HepG2 (cell line): Measurements from ENCODE around the gene FBXO48. TPM values are rescaled to one million over a fixed set of nuclear protein-coding genes. Genes with fewer than 3 reads are reported as not detected.

Experiments used
- ATAC-seq: fragments of 200-7000 bp; cut with Tn5 transposase; 3 replicates; pipeline ENCODE4 v1.9.1; 2020; ENCODE audit warnings: mild to moderate bottlenecking, moderate library complexity
- BruUV-seq: library from RNA; stranded (reverse); fragments of 400-500 nt; replicated peaks from 2 replicates; lab custom pipeline; 2021; lab: Mats Ljungman, UMichigan
- CTCF ChIA-PET: fragments of 300-600 bp; formaldehyde crosslinking; extraction: SDS; loops from one replicate; lab custom pipeline; 2021; ENCODE audit warnings: low total read pairs, inconsistent platforms, low intra/inter-chr PET ratio; lab: Yijun Ruan, JAX
- POLR2A ChIA-PET: fragments of 350-600 bp; sonication (Branson Sonifier 250); formaldehyde crosslinking; loops from one replicate; lab custom pipeline; 2020; ENCODE audit warnings: antibody characterized with exemption, inconsistent platforms; lab: Yijun Ruan, JAX
- DNase-seq: peaks from one replicate; pipeline ENCODE4 v3.0.0-alpha.2; 2015; ENCODE audit warnings: low spot score
- FAIRE-seq: peaks from 3 replicates; lab custom pipeline; 2011; peaks lifted over from hg19 to GRCh38; lab: Jason Lieb, UNC
- H2AFZ ChIP-seq: one replicate; pipeline ENCODE4 v1.6.1; 2011; ENCODE audit warnings: low read length, inconsistent platforms
- H3K27ac ChIP-seq: fragments of 300-600 bp; 3 replicates; pipeline ENCODE4 v1.8.0; 2011; ENCODE audit warnings: mixed run types, mild to moderate bottlenecking, mixed read lengths, low read length, inconsistent platforms; ENCODE audit not compliant: insufficient read depth; ENCODE audit errors: extremely low read length
- H3K27me3 ChIP-seq, 2 experiments: fragments of 200-600 bp in 1 of 2; 2 replicates in 1 of 2; 3 replicates in 1 of 2; pipeline versions ENCODE4 v1.6.0 to v1.8.0; 2011; ENCODE audit warnings: low read length in 2 of 2, mild to moderate bottlenecking in 2 of 2, moderate library complexity in 2 of 2, inconsistent platforms in 1 of 2; ENCODE audit not compliant: insufficient read depth in 2 of 2, control insufficient read depth in 1 of 2
- H3K36me3 ChIP-seq, 2 experiments: fragments of 200-600 bp in 1 of 2; replicated peaks in 1 of 2; 2 replicates in 1 of 2; 3 replicates in 1 of 2; pipeline versions ENCODE4 v1.5.1 to v1.8.0; 2011; ENCODE audit warnings: low read length in 2 of 2, inconsistent platforms in 1 of 2; ENCODE audit not compliant: insufficient read depth in 2 of 2, control insufficient read depth in 1 of 2
- H3K4me1 ChIP-seq: 2 replicates; pipeline ENCODE4 v1.5.1; 2012; ENCODE audit warnings: low read length, inconsistent platforms; ENCODE audit not compliant: insufficient read depth
- H3K4me2 ChIP-seq: 2 replicates; pipeline ENCODE4 v1.6.0; 2011; ENCODE audit warnings: low read depth, low read length, inconsistent platforms
- H3K4me3 ChIP-seq, 3 experiments: fragments of 200-600 bp in 1 of 3; sonication (generic), shearing (Covaris generic) in 1 of 3; replicated peaks in 1 of 3; 2 replicates each; pipeline ENCODE4 v1.5.1; 2011 to 2016; ENCODE audit warnings: low read length in 3 of 3, inconsistent platforms in 2 of 3, low read depth in 2 of 3, mild to moderate bottlenecking in 2 of 3, control low read depth in 1 of 3, mixed read lengths in 1 of 3; ENCODE audit not compliant: insufficient read depth in 1 of 3
- H3K79me2 ChIP-seq: one replicate; pipeline ENCODE4 v1.6.1; 2011; ENCODE audit warnings: low read length, inconsistent platforms; ENCODE audit not compliant: insufficient read depth
- H3K9ac ChIP-seq: 2 replicates; pipeline ENCODE4 v1.6.0; 2011; ENCODE audit warnings: mild to moderate bottlenecking, low read depth, low read length, inconsistent platforms; ENCODE audit not compliant: insufficient read depth
- H3K9me3 ChIP-seq: 2 replicates; pipeline ENCODE4 v1.5.1; 2012; ENCODE audit warnings: mild to moderate bottlenecking, low read length
- H4K20me1 ChIP-seq: 2 replicates; pipeline ENCODE4 v1.6.0; 2011; ENCODE audit warnings: inconsistent platforms, mild to moderate bottlenecking, low read length, moderate library complexity; ENCODE audit not compliant: insufficient read depth
- ARNT ChIP-seq: fragments of 450-650 bp; IDR thresholded peaks from 2 replicates; pipeline ENCODE4 v1.6.1; 2017
- ASH2L ChIP-seq: fragments of 300-600, 200-600 bp; sonication (generic); IDR thresholded peaks from 2 replicates; pipeline ENCODE4 v1.7.0; 2017; ENCODE audit warnings: low read depth, mild to moderate bottlenecking, moderate library complexity, mixed read lengths, low read length; ENCODE audit not compliant: insufficient read length
- ATF7-NPFF ChIP-seq: sonication (generic); formaldehyde crosslinking; IDR thresholded peaks from 2 replicates; pipeline ENCODE4 v1.8.1; 2023; ENCODE audit warnings: mild to moderate bottlenecking, low read depth, missing genetic modification reagents, moderate library complexity
- TCF7L2 ChIP-seq: IDR thresholded peaks from 2 replicates; pipeline ENCODE4 v1.6.1; 2011; ENCODE audit warnings: mild to moderate bottlenecking, low read depth, low read length, moderate library complexity
- XRCC5 ChIP-seq: fragments of 200-400 bp; formaldehyde crosslinking; optimal IDR thresholded peaks from 2 replicates; pipeline ENCODE3; 2017; ENCODE audit warnings: mild to moderate bottlenecking, low read length
- ZFP90 ChIP-seq: sonication (generic); formaldehyde crosslinking; IDR thresholded peaks from 2 replicates; pipeline ENCODE4 v1.8.0; 2022; ENCODE audit warnings: missing genetic modification reagents, mild to moderate bottlenecking, inconsistent platforms, borderline replicate concordance
- ZNF251 ChIP-seq: sonication (generic); formaldehyde crosslinking; IDR thresholded peaks from 2 replicates; pipeline ENCODE4 v1.9.0; 2021; ENCODE audit warnings: mild to moderate bottlenecking, missing genetic modification reagents
- ZNF709 ChIP-seq: sonication (generic); formaldehyde crosslinking; IDR thresholded peaks from 2 replicates; pipeline ENCODE4 v1.5.0; 2020; ENCODE audit warnings: mild to moderate bottlenecking, missing genetic modification reagents
- ZNF746 ChIP-seq: sonication (generic); formaldehyde crosslinking; IDR thresholded peaks from 2 replicates; pipeline ENCODE4 v1.8.0; 2022; ENCODE audit warnings: mild to moderate bottlenecking, missing genetic modification reagents
- ZNF747 ChIP-seq: sonication (generic); formaldehyde crosslinking; IDR thresholded peaks from 2 replicates; pipeline ENCODE4 v1.8.1; 2023; ENCODE audit warnings: missing genetic modification reagents, mild to moderate bottlenecking, borderline replicate concordance
- WGBS: methylation state at CpG from one replicate; pipeline ENCODE4 v1.1.6; 2017; ENCODE audit warnings: low lambda C conversion rate; 5-methylcytosine and 5-hydroxymethylcytosine counted together
- in situ Hi-C: cut with HindIII; loops from 2 replicates; pipeline ENCODE4 v1.10.0; 2017; ENCODE audit warnings: low pct_unique_long_range_greater_than_20kb; ENCODE audit not compliant: extremely low pct_ligation_motif_present
- intact Hi-C: fragments of 100-400 bp; cut with micrococcal nuclease; formaldehyde crosslinking; loops from one replicate; pipeline ENCODE4 v1.10.0; 2022; ENCODE audit not compliant: unreplicated experiment
- polyA plus RNA-seq, 8 experiments: library from polyadenylated mRNA; depleted of rRNA in 3 of 8; stranded (reverse) in 7 of 8; unstranded in 1 of 8; fragments of >200 nt; fragmentation: Illumina TruSeq in 4 of 8; extraction: Trizol in 4 of 8; gene quantifications; 2 replicates each; pipeline versions ENCODE4 v1.2.1 to v1.2.3, GENCODE V29; 2011 to 2016; ENCODE audit warnings: low read depth in 4 of 8, missing spikeins in 1 of 8, mixed read lengths in 1 of 8; ENCODE audit not compliant: insufficient read depth in 1 of 8
- total RNA-seq, 5 experiments: library from RNA; depleted of rRNA; stranded (reverse); fragments of >200 nt; fragmentation: Illumina TruSeq; extraction: Trizol; gene quantifications; 2 replicates each; pipeline ENCODE4 v1.2.3, GENCODE V29; 2016; ENCODE audit warnings: low read depth in 1 of 5
- TF ChIP-seq, protein P1 (sequence below): sonication (generic); formaldehyde crosslinking; IDR thresholded peaks from 2 replicates; pipeline ENCODE4 v1.4.0; 2020; ENCODE audit warnings: missing genetic modification reagents
- TF ChIP-seq, protein P2 (sequence below): sonication (generic); formaldehyde crosslinking; IDR thresholded peaks from 2 replicates; pipeline ENCODE4 v1.4.0; 2020; ENCODE audit warnings: missing genetic modification reagents
- TF ChIP-seq, protein P3 (sequence below): sonication (generic); formaldehyde crosslinking; IDR thresholded peaks from 2 replicates; pipeline ENCODE4 v1.8.1; 2022; ENCODE audit warnings: low read depth, mild to moderate bottlenecking, missing genetic modification reagents

The FBXO48 gene
- total and polyA plus RNA-seq, 2 of the 13 experiments (the other 11 are each of a cell fraction or from before 2014, with no cell fraction given) = 0.42 to 1.1 TPM

DNA sequence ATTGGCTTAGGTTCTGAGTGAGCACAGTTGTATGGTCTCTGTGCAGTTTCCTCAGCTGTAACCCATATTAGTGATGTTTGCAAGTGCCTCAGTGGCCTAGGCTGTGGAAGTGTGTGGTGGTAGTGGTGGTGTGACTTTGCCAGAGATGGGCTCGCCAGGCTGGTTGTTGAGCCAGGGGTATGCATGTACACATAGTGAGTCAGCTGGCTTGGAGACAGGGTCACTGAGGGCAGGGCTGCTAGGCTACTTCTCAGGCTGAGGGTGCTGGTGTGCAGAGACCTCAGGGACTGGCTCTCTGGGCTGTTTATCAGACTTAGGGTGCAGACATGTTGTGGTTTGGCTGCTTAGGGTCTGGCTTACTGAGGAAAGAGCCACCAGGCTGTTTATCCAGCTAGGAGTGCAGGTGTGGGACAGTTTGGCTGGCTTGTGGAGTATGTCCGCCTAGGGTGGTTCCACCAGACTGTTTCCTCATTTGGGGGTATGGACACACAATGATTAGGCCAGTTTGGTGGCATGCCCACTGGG is 15.3 kb upstream of the FBXO48 start (continued):
- TF ChIP-seq, protein P1, sequence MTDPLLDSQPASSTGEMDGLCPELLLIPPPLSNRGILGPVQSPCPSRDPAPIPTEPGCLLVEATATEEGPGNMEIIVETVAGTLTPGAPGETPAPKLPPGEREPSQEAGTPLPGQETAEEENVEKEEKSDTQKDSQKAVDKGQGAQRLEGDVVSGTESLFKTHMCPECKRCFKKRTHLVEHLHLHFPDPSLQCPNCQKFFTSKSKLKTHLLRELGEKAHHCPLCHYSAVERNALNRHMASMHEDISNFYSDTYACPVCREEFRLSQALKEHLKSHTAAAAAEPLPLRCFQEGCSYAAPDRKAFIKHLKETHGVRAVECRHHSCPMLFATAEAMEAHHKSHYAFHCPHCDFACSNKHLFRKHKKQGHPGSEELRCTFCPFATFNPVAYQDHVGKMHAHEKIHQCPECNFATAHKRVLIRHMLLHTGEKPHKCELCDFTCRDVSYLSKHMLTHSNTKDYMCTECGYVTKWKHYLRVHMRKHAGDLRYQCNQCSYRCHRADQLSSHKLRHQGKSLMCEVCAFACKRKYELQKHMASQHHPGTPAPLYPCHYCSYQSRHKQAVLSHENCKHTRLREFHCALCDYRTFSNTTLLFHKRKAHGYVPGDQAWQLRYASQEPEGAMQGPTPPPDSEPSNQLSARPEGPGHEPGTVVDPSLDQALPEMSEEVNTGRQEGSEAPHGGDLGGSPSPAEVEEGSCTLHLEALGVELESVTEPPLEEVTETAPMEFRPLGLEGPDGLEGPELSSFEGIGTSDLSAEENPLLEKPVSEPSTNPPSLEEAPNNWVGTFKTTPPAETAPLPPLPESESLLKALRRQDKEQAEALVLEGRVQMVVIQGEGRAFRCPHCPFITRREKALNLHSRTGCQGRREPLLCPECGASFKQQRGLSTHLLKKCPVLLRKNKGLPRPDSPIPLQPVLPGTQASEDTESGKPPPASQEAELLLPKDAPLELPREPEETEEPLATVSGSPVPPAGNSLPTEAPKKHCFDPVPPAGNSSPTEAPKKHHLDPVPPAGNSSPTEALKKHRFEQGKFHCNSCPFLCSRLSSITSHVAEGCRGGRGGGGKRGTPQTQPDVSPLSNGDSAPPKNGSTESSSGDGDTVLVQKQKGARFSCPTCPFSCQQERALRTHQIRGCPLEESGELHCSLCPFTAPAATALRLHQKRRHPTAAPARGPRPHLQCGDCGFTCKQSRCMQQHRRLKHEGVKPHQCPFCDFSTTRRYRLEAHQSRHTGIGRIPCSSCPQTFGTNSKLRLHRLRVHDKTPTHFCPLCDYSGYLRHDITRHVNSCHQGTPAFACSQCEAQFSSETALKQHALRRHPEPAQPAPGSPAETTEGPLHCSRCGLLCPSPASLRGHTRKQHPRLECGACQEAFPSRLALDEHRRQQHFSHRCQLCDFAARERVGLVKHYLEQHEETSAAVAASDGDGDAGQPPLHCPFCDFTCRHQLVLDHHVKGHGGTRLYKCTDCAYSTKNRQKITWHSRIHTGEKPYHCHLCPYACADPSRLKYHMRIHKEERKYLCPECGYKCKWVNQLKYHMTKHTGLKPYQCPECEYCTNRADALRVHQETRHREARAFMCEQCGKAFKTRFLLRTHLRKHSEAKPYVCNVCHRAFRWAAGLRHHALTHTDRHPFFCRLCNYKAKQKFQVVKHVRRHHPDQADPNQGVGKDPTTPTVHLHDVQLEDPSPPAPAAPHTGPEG (CRISPR knock-in tag) = no peak

DNA sequence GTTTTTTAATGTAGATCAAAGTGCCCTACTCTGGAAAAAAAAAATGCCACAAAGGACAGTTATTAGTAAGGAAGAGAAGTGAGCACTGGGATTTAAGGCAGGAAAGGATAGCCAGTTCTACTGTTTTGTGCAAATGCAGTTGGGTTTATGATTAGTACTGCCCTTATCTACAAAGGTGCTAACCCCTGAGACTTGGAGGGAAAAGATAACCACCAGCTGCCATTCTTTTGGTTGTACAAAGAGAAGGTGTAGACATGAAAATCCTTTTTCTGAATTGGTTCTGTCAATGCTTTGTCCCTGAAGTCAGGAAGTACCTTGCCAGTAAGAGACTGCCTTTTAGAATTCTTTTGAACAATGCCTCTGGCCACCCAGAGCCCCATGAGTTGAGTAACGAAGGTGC is 11.6 kb upstream of the FBXO48 start:
- Histone ChIP-seq H2AFZ (no peak overlapping the region), H3K9me3 (no peaks in the 10 kb centered on the region), H3K36me3 (no peaks in the 10 kb centered on the region), H3K4me1 (no peaks in the 10 kb centered on the region), H3K79me2 (no peaks in the 10 kb centered on the region), H4K20me1 (no peaks in the 10 kb centered on the region), H3K9ac (no peak overlapping the region), H3K27me3 (no peaks in the 10 kb centered on the region), H3K27ac (no peak overlapping the region), H3K4me2 (no peak overlapping the region), H3K4me3 (no peak overlapping the region)
- no peak for ATAC-seq
- ChIA-PET CTCF (no interaction called here), POLR2A (no interaction called here)
- no TSS peak for BruUV-seq
- DNase-seq = no peak
- 41% methylated on average over 1 of the region's 1 CpG for WGBS
- in situ Hi-C loops = no loop called here
- intact Hi-C loops = no loop called here
- TF ChIP-seq ZNF746 (CRISPR knock-in tag) = no peak
- TF ChIP-seq ATF7-NPFF (CRISPR knock-in tag) = no peak
- no peak for TF ChIP-seq ZNF747
- TF ChIP-seq ZNF251 (CRISPR knock-in tag) = no peak
- TF ChIP-seq ZNF709 (CRISPR knock-in tag) = no peak
- no peak for TF ChIP-seq ZFP90 (CRISPR knock-in tag)
- no peak for TF ChIP-seq XRCC5
- TF ChIP-seq, protein P2, sequence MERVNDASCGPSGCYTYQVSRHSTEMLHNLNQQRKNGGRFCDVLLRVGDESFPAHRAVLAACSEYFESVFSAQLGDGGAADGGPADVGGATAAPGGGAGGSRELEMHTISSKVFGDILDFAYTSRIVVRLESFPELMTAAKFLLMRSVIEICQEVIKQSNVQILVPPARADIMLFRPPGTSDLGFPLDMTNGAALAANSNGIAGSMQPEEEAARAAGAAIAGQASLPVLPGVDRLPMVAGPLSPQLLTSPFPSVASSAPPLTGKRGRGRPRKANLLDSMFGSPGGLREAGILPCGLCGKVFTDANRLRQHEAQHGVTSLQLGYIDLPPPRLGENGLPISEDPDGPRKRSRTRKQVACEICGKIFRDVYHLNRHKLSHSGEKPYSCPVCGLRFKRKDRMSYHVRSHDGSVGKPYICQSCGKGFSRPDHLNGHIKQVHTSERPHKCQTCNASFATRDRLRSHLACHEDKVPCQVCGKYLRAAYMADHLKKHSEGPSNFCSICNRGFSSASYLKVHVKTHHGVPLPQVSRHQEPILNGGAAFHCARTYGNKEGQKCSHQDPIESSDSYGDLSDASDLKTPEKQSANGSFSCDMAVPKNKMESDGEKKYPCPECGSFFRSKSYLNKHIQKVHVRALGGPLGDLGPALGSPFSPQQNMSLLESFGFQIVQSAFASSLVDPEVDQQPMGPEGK = no peak
- TF ChIP-seq, protein P3, sequence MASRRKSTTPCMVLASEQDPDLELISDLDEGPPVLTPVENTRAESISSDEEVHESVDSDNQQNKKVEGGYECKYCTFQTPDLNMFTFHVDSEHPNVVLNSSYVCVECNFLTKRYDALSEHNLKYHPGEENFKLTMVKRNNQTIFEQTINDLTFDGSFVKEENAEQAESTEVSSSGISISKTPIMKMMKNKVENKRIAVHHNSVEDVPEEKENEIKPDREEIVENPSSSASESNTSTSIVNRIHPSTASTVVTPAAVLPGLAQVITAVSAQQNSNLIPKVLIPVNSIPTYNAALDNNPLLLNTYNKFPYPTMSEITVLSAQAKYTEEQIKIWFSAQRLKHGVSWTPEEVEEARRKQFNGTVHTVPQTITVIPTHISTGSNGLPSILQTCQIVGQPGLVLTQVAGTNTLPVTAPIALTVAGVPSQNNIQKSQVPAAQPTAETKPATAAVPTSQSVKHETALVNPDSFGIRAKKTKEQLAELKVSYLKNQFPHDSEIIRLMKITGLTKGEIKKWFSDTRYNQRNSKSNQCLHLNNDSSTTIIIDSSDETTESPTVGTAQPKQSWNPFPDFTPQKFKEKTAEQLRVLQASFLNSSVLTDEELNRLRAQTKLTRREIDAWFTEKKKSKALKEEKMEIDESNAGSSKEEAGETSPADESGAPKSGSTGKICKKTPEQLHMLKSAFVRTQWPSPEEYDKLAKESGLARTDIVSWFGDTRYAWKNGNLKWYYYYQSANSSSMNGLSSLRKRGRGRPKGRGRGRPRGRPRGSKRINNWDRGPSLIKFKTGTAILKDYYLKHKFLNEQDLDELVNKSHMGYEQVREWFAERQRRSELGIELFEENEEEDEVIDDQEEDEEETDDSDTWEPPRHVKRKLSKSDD (CRISPR knock-in tag) = no peak
- no peak for TF ChIP-seq ARNT
- no peak for TF ChIP-seq TCF7L2
- no peak for TF ChIP-seq ASH2L
- FAIRE-seq = no peak
